ENCODE results near the gene NAA38.

DNA sequence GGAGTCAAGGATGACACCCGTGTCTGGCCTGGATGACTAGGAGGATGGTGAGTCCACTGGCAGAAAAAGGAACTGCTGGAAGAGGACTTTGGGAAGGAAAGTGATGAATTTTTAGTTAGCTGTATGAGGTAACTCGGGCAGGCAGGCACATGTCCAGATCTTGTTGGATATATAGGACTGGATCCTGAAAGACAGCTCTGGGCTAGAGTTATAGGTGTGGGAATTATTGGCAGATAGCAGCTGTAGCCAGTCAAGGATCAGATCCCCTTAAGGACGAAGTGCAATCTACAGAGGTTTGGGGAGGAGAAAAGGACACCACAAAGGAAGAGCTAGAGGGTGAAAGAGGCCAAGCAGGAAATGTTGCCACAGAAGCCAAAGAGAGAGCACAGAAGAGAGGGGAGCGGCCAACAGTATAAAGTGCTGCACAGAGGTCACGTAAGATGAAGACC, 10.5 kb upstream of the NAA38 start:
- TF ChIP-seq EP300 (IDR thresholded peaks at IDR 0.05) (no peak), CTCF (IDR thresholded peaks at IDR 0.05) (no peak), POLR2A (IDR thresholded peaks at IDR 0.05) (no peak), POLR2AphosphoS5 (IDR thresholded peaks at IDR 0.05) (no peak)

All from upper lobe of left lung (tissue), 4 donors.